Measurements from ENCODE around the gene CCNT1.
"Not testable (repeated sequence)": the region's sequence is repeated elsewhere in the genome, so short reads cannot be mapped to it uniquely, and the experiment has no call there.

CCNT1 gene

DNA sequence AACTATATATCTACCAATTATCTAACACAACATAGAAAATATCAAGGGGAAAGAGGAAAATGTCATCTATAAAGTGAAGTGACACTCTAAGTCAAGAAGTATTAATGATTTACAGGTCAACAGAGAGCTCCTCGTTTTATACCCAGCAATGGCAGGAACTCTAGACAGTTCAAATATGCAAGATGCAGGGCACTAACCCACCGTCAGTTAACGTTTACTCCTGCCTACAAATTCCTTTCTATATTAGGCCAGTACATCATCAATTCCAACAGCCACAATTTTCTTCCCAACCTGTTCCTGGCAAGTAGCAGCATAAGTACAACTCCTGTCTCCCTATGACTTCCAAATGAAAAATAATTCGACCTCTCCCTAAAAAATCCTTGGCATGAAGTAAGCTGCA is 25.5 kb downstream of the CCNT1 start:
- DNase-seq = no peak

DNA sequence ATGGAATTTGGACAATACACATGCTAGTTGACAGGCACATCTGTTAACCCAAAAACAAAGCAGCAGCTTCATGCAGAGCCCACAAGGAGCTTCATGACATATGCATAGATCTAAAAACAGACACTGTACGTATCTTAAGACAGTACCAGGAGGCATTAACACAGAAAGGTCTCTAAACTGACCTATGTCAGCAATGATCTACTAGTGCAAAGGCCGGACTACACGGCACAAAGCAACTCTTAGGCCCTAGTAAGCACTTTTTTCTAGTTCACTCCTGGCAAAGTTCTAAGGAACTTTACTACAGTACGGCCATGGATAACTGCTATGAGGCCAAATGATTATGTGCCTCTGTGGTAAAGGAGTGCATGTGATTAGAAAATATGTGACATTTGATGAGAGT is 26.1 kb downstream of the CCNT1 start:
- DNase-seq = no peak

DNA sequence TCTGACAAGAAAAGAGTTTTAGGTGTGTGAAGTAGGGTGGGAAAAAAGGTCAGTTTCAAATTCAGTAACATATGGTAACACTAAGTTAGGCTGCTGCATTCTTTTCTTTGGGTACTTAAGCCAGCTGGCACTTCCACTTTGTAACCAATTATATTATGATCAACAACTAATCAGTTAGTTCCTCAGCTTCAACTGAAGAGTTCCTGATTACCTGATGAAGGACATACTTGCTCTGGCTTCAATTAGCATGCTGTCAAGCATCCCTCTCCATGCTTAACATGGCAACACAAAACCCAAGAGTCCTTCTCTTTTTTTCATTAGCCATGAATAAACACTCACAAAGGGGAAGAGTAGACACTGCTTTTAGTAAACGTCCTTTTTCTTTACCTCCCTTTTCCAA is 27.7 kb downstream of the CCNT1 start:
- no peak for DNase-seq

DNA sequence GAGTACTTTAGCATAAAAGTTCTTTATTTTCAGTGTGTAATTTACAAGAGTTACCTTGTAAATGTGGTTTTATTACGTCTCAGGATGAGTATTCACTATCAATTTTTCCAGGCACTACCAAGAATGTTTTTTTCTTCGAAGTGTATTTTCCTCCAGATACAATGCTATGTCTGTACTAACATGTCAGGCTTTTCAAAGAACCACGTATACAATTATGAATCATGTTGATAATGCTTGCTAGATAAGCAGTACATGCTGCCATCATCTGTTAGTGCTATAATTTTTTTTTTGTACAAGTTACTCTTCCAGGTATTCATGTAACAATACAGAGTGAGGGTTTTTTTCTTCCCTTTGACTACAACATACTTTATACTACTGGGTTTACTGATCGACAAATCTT is 28.9 kb downstream of the CCNT1 start:
- no peak for DNase-seq

DNA sequence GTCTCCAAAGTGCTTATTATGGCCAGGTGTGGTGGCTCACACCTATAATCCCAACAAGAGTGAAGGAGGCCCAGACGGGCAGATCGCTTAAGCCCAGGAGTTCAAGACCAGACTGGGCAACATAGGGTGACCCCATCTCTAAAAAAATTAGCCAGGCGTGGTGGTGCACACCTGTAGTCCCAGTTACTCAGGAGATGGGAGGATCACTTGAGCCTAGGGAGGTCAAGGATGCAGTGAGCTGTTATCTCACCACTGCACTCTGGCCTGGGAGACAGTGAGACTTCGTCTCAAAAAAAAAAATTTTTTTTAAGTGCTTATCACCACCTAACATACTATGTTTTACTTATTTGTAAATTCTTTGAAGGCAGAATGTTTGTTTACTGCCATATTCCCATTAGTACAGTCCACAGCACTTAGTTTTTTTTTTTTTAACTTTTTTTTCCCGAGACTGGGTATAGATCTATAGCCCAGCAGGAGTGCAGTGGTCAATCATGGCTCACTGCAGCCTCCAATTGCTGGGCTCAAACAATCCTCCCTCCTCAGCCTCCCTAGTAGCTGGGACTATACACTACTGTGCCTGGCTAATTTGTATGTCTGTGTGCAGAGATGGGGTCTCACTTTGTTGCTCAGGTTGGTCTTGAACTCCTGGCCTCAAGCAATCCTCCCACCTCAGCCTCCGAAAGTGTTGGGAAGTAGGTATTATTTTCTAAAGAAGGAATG is 29.7 kb downstream of the CCNT1 start:
- DNase-seq = no peak

DNA sequence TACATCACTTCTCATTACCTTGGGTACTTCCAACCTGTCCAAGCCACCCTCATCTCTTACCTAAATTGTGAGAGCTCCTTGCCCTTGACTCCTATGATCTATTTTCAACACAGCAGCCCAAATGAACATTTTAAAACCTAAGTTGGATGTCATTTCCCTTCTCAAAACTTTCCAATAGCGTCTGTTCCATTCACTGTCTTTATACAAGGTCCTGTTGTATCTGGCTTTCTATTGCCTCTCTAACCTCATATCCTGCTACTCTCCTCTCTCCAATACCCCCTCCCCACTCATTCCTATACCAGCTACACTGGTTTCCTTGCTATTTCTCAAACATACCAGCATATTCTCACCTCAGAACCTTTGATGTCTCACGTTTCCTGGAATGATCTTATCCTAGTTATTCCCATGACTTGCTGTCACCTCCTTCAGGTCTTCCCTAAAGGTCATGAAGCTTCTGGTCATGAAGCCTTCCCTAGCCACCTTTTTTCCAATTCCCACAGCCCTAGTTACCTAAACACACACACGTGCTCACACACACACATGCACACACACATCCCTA is 30.4 kb downstream of the CCNT1 start:
- DNase-seq = no peak

DNA sequence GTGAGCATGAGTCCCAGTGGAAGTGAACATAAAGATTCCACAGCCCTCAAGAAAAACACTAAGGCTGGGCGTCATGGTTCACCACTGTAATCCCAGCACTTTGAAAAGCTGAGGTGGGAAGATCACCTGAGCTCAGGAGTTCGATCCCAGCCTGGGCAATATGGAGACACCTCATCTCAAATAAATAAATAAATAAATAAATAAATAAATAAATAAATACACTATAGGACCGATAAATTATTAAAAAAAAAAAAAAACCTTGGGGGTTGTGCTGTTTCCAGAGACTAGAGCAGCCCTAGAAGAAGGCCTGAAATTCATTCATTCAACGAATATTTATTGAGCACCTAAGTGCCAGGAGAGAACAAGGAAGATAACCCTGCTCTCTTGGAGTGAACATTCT is 33.0 kb downstream of the CCNT1 start:
- no peak for DNase-seq

DNA sequence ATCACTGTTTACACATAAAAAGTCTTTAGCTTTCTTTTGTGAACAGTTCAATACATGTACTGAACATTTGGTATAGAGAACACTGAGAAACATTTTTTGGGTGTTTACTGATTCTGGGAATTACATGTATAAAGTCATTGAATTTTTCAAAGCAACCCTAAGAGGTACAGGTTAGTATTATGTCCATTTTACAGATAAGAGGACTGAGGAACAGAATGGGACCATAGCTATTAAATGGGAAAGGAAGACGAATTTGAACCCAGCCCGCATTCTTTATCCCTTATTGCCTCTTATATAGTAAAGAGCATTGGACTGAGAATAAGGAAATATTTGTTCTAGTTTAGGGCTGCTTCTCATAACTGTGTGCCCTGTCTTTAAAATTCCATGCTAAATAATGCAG is 33.6 kb downstream of the CCNT1 start:
- no peak for DNase-seq

DNA sequence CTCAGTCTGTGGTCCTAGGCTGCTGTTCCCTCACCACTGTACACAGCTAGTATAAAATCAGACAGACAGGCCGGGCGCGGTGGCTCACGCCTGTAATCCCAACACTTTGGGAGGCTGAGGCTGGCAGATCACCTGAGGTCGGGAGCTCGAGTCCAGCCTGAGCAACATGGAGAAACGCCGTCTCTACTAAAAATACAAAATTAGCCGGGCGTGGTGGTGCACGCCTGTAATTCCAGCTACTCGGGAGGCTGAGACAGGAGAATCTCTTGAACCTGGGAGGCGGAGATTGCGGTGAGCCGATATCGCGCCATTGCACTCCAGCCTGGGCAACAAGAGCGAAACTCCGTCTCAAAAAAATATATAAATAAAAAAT is 34.0 kb downstream of the CCNT1 start:
- not testable (repeated sequence) for DNase-seq

DNA sequence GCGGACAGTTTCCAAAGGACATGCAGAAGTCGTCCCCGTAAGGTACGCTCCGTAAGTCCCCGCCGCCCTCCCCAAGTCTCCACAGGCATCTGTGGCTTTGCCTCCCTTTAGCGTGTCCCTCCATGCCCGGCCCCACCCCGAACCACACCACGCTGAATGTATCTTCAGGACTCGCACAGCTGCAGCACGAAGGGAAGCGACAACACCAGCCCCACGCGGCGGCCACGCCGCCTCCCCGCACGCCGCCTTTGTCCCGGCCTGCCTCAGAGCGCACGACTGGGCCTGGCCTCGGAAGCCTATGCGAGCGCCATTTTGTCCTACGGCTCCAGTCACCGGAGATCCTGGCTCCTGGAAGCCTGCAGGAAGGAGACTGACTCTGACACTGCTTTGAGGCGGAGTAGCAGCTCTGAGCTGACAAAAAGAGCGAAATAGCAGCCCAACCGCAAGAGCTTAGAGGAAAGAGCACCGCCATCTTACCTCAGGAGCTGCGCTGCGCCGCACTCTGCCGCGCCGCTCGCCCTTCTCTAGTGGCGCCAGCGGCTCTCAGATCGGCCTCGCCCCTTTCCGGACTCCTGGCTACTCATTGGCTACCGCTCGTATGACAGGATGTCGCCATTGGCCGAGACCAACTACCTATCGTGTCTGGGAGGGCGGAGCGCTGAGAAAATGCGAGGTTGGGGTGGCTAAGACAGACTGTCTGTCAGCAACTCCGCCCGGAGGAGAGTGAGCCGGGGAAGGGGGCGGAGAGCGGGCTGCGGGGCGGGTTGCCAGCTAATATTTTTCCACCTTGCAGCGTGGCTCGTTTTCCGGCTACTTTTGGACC is 34.6 kb downstream of the CCNT1 start, which contains the start of gene KANSL2:
Gene KANSL2, minus strand, starts transcription at position 529 of the 823 bp plus-strand sequence. CDS start 606 bp downstream, outside the sequence.
- peak; percentile 91 to 95 for DNase-seq

DNA sequence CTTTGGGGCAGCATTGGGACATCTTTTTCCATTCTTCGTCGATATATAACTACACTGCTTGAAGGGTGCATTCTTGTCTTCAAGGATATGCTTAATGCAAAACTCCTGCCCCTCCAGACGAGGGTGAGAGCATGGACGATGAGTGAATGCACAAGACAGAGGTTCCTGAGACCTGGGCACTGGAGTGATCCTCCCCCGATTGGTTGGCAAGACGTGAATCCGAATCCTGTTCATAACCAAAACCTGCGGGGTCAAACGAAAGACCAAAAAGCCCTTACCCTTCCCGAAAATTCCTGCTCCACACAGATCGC is 35.2 kb downstream of the CCNT1 start:
- peak in 1 of 2 donors; percentile 7 for DNase-seq

DNA sequence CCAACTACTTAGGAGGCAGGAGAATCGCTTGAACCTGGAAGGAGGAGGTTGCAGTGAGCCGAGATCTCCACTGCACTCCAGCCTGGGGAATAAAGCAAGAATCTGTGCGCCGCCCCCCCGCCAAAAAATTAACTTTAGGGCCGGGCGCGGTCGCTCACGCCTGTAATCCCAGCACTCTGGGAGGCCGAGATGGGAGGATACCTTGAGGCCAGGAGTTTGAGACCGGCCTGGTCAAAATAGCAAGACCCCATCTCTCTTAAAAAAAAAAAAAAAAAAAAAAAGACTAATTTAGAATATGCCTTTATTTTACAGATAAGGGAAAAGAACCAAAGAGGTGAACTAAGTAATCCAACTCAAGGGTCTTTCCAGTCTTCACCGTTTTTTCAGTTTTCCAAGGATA is 35.6 kb downstream of the CCNT1 start:
- no peak for DNase-seq

DNA sequence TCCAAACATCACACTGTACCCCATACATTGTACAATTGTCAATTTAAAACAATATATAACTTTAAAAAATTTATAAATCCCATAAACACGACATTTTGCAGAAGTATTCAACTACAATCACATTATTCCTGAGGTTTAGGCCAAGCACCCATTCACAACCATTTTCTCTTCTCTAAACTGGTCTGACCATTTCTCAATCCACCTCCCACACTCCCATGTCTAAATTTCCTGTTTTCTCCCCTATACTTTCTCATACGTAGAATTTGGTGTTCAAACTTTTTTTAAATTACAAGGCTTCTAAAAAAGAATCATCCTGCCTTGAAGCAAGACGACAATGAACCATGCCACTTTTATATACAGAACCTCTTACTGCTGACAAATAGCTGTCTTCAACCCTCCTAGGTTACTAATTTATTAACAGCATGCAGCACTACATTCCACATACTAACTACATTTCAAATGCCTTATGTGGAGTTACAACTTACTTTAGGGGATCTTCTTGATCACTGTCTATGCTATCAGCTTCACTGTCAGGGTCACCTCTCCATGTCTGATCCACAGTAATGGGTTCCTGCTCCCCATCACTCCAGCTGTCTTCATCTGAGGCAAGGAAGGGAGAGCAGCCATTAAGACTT is 37.8 kb downstream of the CCNT1 start:
- DNase-seq = no peak

DNA sequence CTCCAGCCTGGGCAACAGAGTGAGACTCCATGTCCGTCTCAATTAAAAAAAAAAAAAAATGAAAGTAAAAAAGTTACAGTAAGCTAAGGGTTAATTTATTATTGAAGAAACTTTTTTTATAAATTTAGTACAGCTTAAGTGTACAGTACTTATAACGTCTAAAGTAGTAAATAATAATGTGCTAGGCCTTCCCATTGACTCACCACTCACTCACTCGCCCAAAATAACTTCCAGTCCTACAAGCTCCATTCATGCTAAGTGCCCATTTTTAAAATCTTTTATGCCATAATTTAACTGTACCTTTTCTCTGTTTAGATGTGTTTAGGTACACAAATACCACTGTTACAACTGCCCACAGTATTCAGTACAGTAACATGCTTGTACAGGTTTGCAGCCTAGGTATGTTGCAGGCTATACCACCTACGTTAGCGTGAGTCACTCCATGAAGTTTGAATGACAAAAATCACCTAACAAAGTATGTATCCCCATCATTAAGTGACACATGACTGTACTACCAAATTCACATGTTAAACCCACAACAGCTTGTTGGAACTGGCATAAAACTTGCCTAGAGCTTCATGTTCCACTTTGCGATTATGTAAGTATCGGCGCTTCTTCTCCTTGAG is 45.2 kb downstream of the CCNT1 start:
- DNase-seq = no peak

DNA sequence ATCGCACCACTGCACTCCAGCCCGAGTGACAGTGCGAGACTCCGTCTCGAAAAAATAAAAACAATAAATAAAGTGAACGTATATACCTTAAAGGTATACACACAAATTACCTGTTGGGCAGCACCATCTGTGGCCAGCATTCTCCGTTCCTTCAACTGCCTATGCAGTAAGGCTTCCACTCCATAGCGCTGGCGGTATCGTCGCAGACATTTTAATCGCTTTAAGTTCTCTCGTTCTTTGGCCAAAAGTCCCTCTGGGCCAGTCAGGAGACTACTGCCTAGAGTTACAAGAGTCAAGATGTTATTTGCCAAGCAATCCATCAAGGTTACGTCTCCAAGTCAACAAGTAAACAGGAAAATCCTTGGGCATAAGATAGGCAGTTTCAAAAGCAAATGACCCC is 47.5 kb downstream of the CCNT1 start:
- no peak for DNase-seq

DNA sequence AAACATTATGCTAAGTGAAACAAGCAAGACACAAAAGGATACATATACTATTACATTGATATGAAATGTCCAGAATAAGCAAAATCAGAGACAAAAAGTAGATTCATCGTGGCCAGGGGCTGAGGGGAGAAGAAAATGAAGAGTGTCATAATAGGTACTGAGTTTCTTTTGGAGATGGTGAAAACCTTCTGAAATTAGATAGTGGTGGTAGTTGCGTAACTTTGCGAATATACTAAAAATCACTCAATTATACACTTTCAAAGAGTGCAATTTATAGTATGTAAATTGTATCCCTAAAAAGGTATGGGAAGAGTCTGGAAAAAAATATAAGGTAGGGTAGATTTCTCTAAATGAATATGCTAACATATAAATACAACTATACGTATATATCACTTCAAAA is 56.6 kb downstream of the CCNT1 start:
- DNase-seq = no peak

DNA sequence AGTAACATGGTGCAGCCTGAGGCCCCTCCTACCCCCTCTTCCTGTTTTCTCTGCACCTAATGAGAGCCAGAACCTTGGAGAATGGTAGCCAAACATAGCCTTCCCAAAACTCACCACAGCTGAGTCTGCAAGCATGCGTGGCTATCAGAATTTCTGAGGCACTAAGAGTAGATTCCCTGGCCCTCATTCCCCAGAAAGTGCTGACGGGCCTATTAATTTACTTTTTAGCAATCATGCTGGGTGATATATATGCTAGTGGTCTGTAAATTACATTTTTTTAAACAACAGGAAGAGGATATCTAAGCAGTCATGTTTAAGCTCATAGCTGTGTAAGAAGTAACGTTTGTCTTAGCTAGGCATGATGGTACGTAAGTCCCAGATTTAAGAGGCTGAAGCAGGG is 64.8 kb downstream of the CCNT1 start:
- DNase-seq = no peak

DNA sequence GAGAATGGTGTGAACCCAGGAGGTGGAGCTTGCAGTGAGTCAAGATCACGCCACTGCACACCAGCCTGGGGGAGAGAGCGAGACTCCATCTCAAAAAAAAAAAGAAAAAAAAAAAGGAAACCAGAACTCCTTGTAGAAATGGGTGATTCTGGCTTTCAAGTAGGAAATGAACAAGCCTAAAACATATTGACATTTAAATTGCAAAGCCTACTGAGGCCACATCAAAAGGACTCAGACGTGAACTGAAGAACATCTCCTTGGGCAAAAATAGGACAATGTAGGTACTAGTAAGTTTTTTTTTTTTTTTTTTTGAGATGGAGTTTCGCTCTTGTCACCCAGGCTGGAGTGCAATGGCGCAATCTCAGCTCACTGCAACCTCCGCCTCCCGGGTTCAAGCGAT is 71.2 kb downstream of the CCNT1 start:
- DNase-seq = not testable (repeated sequence)

DNA sequence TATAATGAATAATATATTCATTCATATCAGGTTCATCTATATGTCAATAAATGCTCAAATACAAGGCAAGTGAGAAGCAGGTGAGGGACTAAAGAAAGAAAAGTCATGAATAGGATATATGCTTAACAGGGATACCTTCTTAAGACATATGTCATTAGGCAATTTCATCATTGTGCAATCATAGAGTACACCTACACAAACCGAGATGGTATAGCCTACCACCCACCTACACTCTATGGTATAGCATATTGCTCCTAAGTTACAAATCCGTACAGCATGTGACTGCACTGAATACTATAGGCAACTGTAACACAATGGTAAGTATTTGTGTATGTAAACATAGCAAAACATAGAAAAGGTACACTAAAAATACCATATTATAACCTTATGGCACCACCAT is 73.5 kb downstream of the CCNT1 start:
- DNase-seq = no peak

DNA sequence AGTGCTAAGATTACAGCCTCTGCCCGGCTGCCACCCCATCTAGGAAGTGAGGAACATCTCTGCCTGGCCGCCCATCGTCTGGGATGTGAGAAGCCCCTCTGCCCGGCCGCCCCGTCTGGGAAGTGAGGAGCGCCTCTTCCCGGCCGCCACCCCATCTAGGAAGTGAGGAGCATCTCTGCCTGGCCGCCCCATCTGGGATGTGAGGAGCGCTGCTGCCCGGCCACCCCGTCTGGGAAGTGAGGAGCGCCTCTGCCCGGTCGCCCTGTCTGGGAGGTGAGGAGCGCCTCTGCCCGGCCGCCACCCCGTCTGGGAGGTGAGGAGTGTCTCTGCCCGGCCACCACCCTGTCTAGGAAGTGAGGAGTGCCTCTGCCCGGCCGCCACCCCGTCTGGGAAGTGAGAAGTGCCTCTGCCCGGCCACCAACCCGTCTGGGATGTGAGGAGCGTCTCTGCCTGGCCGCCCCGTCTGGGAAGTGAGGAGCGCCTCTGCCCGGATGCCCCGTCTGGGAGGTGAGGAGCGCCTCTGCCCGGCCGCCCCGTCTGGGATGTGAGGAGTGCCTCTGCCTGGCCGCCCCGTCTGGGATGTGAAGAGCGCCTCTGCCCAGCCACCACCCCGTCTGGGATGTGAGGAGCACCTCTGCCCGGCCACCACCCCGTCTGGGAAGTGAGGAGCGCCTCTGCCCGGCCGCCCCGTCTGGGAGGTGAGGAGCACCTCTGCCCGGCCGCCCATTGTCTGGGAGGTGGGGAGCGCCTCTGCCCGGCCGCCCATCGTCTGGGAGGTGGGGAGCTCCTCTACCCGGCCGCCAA is 74.6 kb downstream of the CCNT1 start:
- not testable (repeated sequence) for DNase-seq

DNA sequence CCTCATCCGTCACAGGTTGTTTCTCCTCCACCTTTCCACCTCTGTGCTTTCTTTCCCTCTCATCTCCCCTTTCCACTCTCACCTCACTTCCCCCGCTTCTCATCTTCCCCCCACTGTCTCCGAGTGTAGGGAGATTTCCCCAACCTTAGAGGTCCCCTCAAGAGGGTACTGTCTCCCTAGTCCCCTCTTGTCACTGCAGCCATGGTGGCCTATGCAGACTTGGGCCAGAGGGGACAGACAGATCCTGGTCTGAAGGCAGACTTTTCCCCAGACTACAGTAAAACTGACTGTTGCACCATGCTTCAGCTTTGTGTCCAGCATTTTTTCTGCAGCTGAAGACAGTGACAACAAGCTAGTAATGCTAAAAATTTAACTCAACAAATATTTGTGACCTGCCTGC is 75.7 kb downstream of the CCNT1 start:
- DNase-seq = no peak

DNA sequence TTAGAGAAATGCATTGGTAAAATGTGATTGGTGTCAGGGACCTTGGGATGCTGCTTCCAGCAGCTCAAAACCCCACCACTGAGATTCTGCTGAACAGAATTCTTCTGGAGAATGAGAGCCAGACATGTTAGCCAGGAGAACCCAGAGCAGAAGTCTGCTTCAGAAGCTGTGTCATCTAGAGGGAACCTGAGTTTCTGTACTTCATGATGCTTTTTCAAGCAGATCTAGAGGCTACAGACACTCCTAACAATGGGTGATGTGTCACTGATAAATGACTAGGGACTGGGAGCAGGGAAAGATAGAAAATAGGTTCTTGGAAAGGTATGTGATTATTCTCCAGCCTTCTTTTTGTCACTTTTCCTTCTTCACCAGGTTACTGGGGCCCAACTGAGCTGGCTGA is 76.1 kb downstream of the CCNT1 start:
- DNase-seq = no peak
